H9 (cell line): Measurements from ENCODE around the gene RPL35. TPM values are rescaled to one million over a fixed set of nuclear protein-coding genes. Genes with fewer than 3 reads are reported as not detected.
A peak's percentile ranks its signal among the peaks of the same experiment; 100 is the strongest.

Source experiments
- DNase-seq: peaks from one replicate; pipeline ENCODE4 v3.0.0-alpha.2; 2017
- H2AFZ ChIP-seq: one replicate; pipeline ENCODE4 v1.6.1; 2013; ENCODE audit warnings: mild to moderate bottlenecking, low read length, control low read depth, moderate library complexity
- H2AK5ac ChIP-seq: 2 replicates; pipeline ENCODE4 v1.6.1; 2013; ENCODE audit warnings: low read length, control low read depth, mixed read lengths; ENCODE audit not compliant: insufficient read length
- H2BK120ac ChIP-seq: one replicate; pipeline ENCODE4 v1.6.1; 2013; ENCODE audit warnings: low read depth, mild to moderate bottlenecking, low read length, control low read depth, inconsistent platforms; ENCODE audit not compliant: poor library complexity, severe bottlenecking
- H2BK12ac ChIP-seq: 2 replicates; pipeline ENCODE4 v1.6.1; 2013; ENCODE audit warnings: low read length, control low read depth, mixed read lengths, low read depth; ENCODE audit not compliant: insufficient read length
- H2BK15ac ChIP-seq: 2 replicates; pipeline ENCODE4 v1.6.1; 2013; ENCODE audit warnings: low read depth, low read length, control low read depth
- H2BK20ac ChIP-seq: one replicate; pipeline ENCODE4 v1.6.1; 2013; ENCODE audit warnings: low read depth, mild to moderate bottlenecking, low read length, control low read depth, inconsistent platforms; ENCODE audit not compliant: poor library complexity, severe bottlenecking
- H2BK5ac ChIP-seq: 2 replicates; pipeline ENCODE4 v1.6.1; 2013; ENCODE audit warnings: low read length, control low read depth, mixed read lengths; ENCODE audit not compliant: insufficient read length
- H3K14ac ChIP-seq: 2 replicates; pipeline ENCODE4 v1.6.1; 2013; ENCODE audit warnings: low read length, control low read depth; ENCODE audit not compliant: insufficient read depth
- H3K18ac ChIP-seq: 2 replicates; pipeline ENCODE4 v1.6.1; 2013; ENCODE audit warnings: low read depth, mild to moderate bottlenecking, mixed read lengths, low read length, control low read depth; ENCODE audit not compliant: insufficient read length
- H3K23ac ChIP-seq: 2 replicates; pipeline ENCODE4 v1.6.1; 2013; ENCODE audit warnings: low read length, control low read depth, mixed read lengths, low read depth; ENCODE audit not compliant: insufficient read length
- H3K23me2 ChIP-seq: 2 replicates; pipeline ENCODE4 v1.6.1; 2013; ENCODE audit warnings: low read depth, mild to moderate bottlenecking, mixed read lengths, low read length, control low read depth; ENCODE audit not compliant: insufficient read length, poor library complexity, severe bottlenecking
- H3K27ac ChIP-seq: 2 replicates; pipeline ENCODE4 v1.5.1; 2013; ENCODE audit warnings: low read length, control low read depth, mixed read lengths, low read depth; ENCODE audit not compliant: insufficient read length
- H3K27me3 ChIP-seq: 2 replicates; pipeline ENCODE4 v1.6.1; 2013; ENCODE audit warnings: low read length, control low read depth, inconsistent platforms; ENCODE audit not compliant: insufficient read depth
- H3K4ac ChIP-seq: 2 replicates; pipeline ENCODE4 v1.6.1; 2013; ENCODE audit warnings: low read depth, mild to moderate bottlenecking, control low read depth, inconsistent platforms, low read length, moderate library complexity
- H3K4me1 ChIP-seq: 2 replicates; pipeline ENCODE4 v1.6.1; 2013; ENCODE audit warnings: low read length, control low read depth, inconsistent platforms; ENCODE audit not compliant: insufficient read depth
- H3K4me2 ChIP-seq: 2 replicates; pipeline ENCODE4 v1.6.1; 2013; ENCODE audit warnings: low read length, control low read depth, mixed read lengths; ENCODE audit not compliant: insufficient read length, insufficient read depth
- H3K56ac ChIP-seq: 2 replicates; pipeline ENCODE4 v1.6.1; 2013; ENCODE audit warnings: low read depth, mild to moderate bottlenecking, mixed read lengths, low read length, control low read depth; ENCODE audit not compliant: insufficient read length
- H3K79me1 ChIP-seq: 2 replicates; pipeline ENCODE4 v1.6.1; 2013; ENCODE audit warnings: low read depth, mild to moderate bottlenecking, moderate library complexity, low read length, control low read depth, inconsistent platforms; ENCODE audit not compliant: insufficient read depth, poor library complexity, severe bottlenecking
- H3K79me2 ChIP-seq: 2 replicates; pipeline ENCODE4 v1.6.1; 2013; ENCODE audit warnings: low read length, control low read depth, inconsistent platforms; ENCODE audit not compliant: insufficient read depth
- H3K9ac ChIP-seq: 2 replicates; pipeline ENCODE4 v1.6.1; 2013; ENCODE audit warnings: low read length, control low read depth, mixed read lengths; ENCODE audit not compliant: insufficient read length; ENCODE audit errors: extremely low read depth
- H3K9me3 ChIP-seq: one replicate; pipeline ENCODE4 v1.6.1; 2013; ENCODE audit warnings: low read depth, low read length, inconsistent platforms; ENCODE audit not compliant: control insufficient read depth
- H3T11ph ChIP-seq: one replicate; pipeline ENCODE4 v1.6.1; 2013; ENCODE audit warnings: mild to moderate bottlenecking, low read length, control low read depth, inconsistent platforms
- H4K20me1 ChIP-seq: one replicate; pipeline ENCODE4 v1.6.1; 2013; ENCODE audit not compliant: control insufficient read depth, insufficient read length, insufficient read depth
- H4K5ac ChIP-seq: 2 replicates; pipeline ENCODE4 v1.6.1; 2013; ENCODE audit warnings: low read depth, mild to moderate bottlenecking, mixed read lengths, low read length, control low read depth; ENCODE audit not compliant: insufficient read length
- H4K8ac ChIP-seq: replicated peaks from 2 replicates; pipeline ENCODE4 v1.6.1; 2013; ENCODE audit warnings: low read length, control low read depth, mixed read lengths, low read depth; ENCODE audit not compliant: insufficient read length
- H4K91ac ChIP-seq: 2 replicates; pipeline ENCODE4 v1.6.1; 2013; ENCODE audit warnings: low read depth, mild to moderate bottlenecking, moderate library complexity, mixed read lengths, low read length, control low read depth; ENCODE audit not compliant: insufficient read length
- H3K27ac Mint-ChIP-seq, 3 experiments: 2 replicates in 2 of 3; 3 replicates in 1 of 3; pipeline ENCODE4 v1.8.0; 2020 to 2021; ENCODE audit warnings: mixed read lengths in 3 of 3, mild to moderate bottlenecking in 1 of 3, moderate library complexity in 1 of 3
- H3K27me3 Mint-ChIP-seq: 2 replicates; pipeline ENCODE4 v1.8.0; 2021; ENCODE audit warnings: low read depth, mild to moderate bottlenecking, moderate library complexity, mixed read lengths
- H3K36me3 Mint-ChIP-seq, 3 experiments: 2 replicates in 2 of 3; 3 replicates in 1 of 3; pipeline ENCODE4 v1.8.0; 2020 to 2021; ENCODE audit warnings: low read depth in 3 of 3, mixed read lengths in 3 of 3; ENCODE audit not compliant: insufficient read depth in 1 of 3
- H3K4me1 Mint-ChIP-seq, 2 experiments: 2 replicates each; pipeline ENCODE4 v1.8.0; 2020; ENCODE audit warnings: mixed read lengths in 2 of 2
- H3K4me3 Mint-ChIP-seq, 2 experiments: 2 replicates in 1 of 2; 3 replicates in 1 of 2; pipeline ENCODE4 v1.8.0; 2020 to 2021; ENCODE audit warnings: mild to moderate bottlenecking in 2 of 2, mixed read lengths in 2 of 2, moderate library complexity in 1 of 2
- H3K9me3 Mint-ChIP-seq, 2 experiments: 2 replicates in 1 of 2; 3 replicates in 1 of 2; pipeline ENCODE4 v1.8.0; 2020; ENCODE audit warnings: mild to moderate bottlenecking in 2 of 2, mixed read lengths in 2 of 2, moderate library complexity in 1 of 2
- WGBS: extraction: QIAGEN DNeasy Blood & Tissue Kit; methylation state at CpG from one replicate; pipeline ENCODE4 v1.1.7; 2013; ENCODE audit warnings: missing lambda C conversion rate, low lambda C conversion rate, mixed read lengths; ENCODE audit not compliant: insufficient read length; ENCODE audit errors: extremely low coverage; 5-methylcytosine and 5-hydroxymethylcytosine counted together
- total RNA-seq: library from RNA; stranded (reverse); gene quantifications from 2 replicates; pipeline ENCODE4 v1.2.1, GENCODE V29; 2021
- TF ChIP-seq, protein P1 (sequence below): fragments of 200-600 bp; sonication (generic); conservative IDR thresholded peaks from 3 replicates; pipeline ENCODE4 v1.8.0; 2021; ENCODE audit warnings: antibody characterized with exemption, mild to moderate bottlenecking

The RPL35 gene
- total RNA-seq, 1 experiment from 2014 or later = 1,840 TPM

DNA sequence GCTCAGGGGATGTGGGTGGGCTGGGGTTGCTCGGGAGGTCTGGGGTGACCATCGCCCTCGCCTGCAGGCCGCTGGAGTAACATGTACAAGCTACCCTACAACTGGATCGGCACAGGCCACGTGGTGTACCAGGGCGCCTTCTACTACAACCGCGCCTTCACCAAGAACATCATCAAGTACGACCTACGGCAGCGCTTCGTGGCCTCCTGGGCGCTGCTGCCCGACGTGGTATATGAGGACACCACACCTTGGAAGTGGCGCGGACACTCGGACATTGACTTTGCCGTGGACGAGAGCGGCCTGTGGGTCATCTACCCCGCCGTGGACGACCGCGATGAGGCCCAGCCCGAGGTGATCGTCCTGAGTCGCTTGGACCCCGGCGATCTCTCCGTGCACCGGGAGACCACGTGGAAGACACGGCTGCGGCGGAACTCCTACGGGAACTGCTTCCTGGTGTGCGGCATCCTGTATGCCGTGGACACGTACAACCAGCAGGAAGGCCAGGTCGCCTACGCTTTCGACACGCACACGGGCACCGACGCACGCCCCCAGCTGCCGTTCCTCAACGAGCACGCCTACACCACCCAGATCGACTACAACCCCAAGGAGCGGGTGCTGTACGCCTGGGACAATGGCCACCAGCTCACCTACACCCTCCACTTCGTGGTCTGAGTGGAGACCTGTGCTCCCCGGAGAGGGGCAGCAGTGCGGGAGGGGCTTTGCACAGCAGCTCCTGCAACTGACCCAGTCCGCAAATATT is 51.8 kb downstream of the RPL35 start:
- Mint-ChIP-seq H3K4me1 (peaks cover 37 to 47% of the 10 kb centered on the region in 2 experiments), H3K36me3 (no peaks in the 10 kb centered on the region; a peak in 1 of 7 replicates), H3K27me3 (no peaks in the 10 kb centered on the region), H3K27ac (peak overlapping the region in 1 of 3 experiments; percentile 72; a peak in 2 of 7 replicates), H3K4me3 (no peak overlapping the region), H3K9me3 (no peaks in the 10 kb centered on the region)
- H3K14ac ChIP-seq = no peak overlapping the region
- no peak overlapping the region for H3K56ac ChIP-seq
- no peaks in the 10 kb centered on the region for H3K27me3 ChIP-seq
- no peak for DNase-seq
- H4K8ac ChIP-seq = no peak overlapping the region
- H3K18ac ChIP-seq = no peak overlapping the region
- no peaks in the 10 kb centered on the region for H3K9me3 ChIP-seq
- no peak overlapping the region for H3K4ac ChIP-seq
- H2AFZ ChIP-seq = no peak overlapping the region
- H2BK15ac ChIP-seq = no peak overlapping the region
- H3K23ac ChIP-seq = no peak overlapping the region
- no peaks in the 10 kb centered on the region for H4K20me1 ChIP-seq
- H3K79me2 ChIP-seq = no peaks in the 10 kb centered on the region
- no peak overlapping the region for H4K5ac ChIP-seq
- H3K9ac ChIP-seq = no peak overlapping the region
- TF ChIP-seq, protein P1, sequence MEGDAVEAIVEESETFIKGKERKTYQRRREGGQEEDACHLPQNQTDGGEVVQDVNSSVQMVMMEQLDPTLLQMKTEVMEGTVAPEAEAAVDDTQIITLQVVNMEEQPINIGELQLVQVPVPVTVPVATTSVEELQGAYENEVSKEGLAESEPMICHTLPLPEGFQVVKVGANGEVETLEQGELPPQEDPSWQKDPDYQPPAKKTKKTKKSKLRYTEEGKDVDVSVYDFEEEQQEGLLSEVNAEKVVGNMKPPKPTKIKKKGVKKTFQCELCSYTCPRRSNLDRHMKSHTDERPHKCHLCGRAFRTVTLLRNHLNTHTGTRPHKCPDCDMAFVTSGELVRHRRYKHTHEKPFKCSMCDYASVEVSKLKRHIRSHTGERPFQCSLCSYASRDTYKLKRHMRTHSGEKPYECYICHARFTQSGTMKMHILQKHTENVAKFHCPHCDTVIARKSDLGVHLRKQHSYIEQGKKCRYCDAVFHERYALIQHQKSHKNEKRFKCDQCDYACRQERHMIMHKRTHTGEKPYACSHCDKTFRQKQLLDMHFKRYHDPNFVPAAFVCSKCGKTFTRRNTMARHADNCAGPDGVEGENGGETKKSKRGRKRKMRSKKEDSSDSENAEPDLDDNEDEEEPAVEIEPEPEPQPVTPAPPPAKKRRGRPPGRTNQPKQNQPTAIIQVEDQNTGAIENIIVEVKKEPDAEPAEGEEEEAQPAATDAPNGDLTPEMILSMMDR = no peak
- H2AK5ac ChIP-seq = no peak overlapping the region
- no peaks in the 10 kb centered on the region for H3K79me1 ChIP-seq
- no peak overlapping the region for H2BK120ac ChIP-seq
- no peak overlapping the region for H3K4me2 ChIP-seq
- no peak overlapping the region for H3T11ph ChIP-seq
- no peak overlapping the region for H2BK12ac ChIP-seq
- WGBS = no CpG with 5 or more reads among the region's 60 CpGs
- H4K91ac ChIP-seq = no peak overlapping the region
- no peak overlapping the region for H2BK5ac ChIP-seq
- H3K4me1 ChIP-seq = peaks cover 3% of the 10 kb centered on the region; the same call in 1 of the 2 replicates
- H3K27ac ChIP-seq = no peak overlapping the region
- no peak overlapping the region for H2BK20ac ChIP-seq
- H3K23me2 ChIP-seq = no peaks in the 10 kb centered on the region
